8988T (cell line): ENCODE results near the gene MED27.
"Not testable (repeated sequence)": the region's sequence is repeated elsewhere in the genome, so short reads cannot be mapped to it uniquely, and the experiment has no call there.

Experiments used
- DNase-seq: peaks from one replicate; pipeline ENCODE4 v3.0.0; 2011

Gene MED27

DNA sequence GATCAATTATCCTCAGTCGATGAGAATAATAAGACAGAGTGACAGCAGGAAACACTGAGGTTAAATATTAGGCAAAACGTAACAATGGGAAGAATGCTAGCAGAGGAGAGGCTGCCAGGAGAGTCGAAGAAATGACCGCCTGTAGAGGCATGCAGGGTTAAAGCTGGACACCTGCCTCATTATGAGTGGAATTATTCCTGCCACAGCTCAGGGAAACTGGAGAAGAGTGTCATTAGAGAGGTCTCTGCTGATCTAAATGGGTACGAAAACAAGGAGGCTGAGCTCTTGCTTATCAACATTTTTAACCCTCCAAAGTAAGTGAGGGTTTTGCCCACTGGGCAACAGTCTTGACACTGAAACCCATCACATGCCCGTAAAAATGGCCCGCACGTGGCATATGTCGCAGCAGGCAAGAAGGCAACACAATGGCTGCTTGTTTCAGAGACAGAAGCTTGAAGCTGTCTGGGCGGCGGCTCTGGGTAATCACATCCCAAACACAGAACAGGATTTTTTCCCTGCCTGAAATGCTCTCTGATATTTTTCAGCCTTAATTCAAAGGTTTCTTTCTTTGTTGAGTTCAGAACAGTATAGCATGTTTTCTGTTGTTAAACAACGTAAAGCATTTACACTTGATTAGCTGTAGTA lies 118.7 kb downstream of the MED27 start:
- no peak for DNase-seq

DNA sequence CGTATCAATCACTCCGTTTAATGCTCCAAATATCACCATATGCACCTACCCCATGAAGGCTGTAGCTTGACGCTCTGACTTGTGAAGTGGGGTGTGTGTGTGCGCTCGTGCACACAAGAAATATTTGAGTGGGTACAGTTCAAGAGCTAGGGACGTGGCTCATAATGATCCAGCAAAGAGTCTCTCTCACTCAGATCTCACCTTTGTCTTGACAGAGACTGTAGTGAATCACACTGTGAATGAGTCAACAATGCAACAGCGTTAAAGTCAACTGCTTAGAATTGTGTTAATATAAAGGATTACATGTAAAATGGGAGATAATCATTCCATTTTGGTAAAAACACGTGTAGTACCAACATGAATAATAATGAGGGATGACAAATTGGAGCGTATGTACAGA lies 119.4 kb downstream of the MED27 start:
- DNase-seq = no peak

DNA sequence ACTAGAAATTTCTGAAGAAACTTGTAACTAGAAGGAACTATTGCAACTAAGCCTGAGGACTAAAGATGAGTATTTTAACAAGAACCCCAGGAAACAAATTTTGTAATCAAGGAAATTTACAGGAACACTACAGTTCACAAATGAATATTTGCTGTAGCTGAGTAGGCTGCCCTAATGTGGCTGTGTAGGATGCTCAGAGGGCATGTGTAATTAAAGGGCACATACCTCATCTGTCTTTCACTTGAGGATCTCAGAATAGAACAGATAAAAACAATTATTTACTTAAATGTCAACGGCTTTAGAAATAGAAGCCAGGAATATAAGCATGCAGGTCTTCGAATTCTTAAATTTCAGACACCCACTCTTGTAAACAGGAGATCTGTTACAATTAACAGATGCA lies 119.8 kb downstream of the MED27 start:
- no peak for DNase-seq

DNA sequence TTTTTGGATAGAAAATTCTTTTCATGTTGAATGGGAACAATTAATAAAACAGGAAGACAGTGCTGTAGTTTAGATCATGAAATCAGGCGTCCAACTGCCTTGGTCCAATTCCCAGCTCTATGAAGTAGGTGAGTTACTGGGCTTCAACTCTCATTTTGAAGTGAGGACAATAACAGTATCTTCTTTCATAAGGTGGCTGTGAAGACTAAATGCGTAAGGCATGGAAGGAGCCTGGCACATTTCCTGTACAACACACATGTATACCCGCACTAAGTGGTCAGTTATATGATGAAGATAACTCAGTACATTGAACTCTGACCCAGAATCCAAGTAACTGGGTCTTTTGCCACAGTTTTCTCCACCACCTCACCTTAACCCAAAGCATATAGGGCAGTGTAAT lies 120.6 kb downstream of the MED27 start:
- no peak for DNase-seq

DNA sequence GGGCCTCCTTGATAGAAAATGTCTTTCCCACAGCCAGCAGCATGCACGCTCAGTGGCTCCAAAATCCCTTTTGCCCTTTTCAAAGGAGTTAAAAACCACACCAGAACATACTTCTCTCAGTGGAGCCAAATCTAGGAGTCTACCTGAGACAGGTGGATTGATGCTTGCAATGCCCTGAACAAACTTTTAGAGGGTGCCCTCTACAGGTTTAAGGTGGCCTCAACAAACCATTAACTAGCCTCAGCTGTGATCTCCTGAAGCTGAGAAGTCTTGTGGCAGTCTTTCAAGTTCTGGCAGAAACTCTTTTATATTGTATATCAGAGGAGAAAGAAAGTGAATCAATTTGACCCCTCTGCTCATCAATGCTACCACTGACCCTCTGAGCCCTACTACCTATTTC lies 125.4 kb downstream of the MED27 start:
- DNase-seq = no peak

DNA sequence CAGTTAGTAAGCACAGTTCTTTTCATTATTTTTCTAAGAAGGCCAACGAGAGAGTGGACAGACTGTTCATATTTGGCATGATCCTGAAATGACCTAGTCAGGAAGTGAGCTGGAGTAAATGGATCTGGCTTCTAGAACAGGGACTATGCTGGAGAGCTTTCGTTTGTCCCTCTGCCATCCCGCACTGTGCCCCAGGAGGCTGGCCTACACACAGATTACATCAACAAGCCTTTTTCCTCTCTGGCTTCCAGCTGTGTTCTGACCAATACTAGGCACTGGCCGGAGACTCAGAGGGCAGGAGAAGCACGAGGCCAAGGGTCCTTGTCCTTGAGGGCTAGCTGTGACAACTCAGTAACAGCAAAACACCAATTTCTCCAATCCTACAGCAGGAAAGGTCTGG lies 127.8 kb downstream of the MED27 start:
- DNase-seq = no peak

DNA sequence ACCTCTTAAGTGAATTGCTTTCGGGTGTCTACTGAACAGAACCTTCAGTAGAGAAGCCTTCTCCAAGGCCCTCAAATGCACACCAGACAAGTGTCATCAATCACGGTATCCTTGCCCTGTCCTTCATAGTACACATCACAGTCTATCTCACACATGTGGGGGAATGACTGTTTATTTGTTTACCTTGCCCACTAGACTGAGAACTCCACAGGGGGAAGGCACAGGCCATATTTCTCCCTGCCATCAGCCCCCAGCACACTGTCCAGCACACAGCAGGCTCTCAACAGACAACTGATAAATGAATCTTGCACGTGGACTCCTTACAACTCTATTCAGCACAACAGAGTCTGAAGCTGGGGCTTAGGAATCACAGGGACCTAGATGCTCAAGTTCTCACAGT lies 128.5 kb downstream of the MED27 start:
- no peak for DNase-seq

DNA sequence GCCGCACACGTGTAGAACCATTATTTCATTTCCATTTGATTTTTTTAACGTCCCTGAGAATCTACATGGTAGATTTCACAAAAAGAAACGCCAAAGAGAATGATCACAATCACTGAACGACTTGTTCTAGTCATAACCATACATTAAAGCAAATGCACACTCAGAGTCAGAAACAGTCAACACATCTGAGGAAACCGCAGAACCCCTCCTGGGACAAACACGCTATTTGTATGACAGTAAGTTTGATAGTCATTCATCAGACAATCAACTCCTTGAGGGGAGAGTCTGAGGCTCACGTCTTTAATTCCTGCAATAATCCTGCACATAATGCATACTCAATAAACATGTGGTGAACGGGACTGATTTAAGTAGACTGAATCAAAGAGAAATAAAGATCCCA lies 129.2 kb downstream of the MED27 start:
- DNase-seq = no peak

DNA sequence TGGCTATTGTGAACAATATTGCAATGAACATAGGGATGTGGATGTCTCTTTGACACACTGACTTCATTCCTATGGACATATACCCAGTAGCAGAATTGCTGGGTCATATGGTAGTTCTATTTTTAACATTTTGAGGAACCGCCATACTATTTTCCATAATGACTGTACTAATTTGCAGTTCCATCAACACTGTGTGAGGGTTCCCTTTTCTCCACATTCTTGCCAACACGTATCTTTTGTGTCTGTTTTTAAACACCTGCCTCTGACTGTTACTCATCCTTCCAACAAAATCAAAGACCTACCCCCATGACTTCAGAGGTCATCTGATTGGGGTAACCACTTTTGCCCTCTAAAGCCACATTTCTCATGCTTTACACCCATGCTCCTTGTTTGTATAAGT lies 133.5 kb downstream of the MED27 start:
- DNase-seq = no peak

DNA sequence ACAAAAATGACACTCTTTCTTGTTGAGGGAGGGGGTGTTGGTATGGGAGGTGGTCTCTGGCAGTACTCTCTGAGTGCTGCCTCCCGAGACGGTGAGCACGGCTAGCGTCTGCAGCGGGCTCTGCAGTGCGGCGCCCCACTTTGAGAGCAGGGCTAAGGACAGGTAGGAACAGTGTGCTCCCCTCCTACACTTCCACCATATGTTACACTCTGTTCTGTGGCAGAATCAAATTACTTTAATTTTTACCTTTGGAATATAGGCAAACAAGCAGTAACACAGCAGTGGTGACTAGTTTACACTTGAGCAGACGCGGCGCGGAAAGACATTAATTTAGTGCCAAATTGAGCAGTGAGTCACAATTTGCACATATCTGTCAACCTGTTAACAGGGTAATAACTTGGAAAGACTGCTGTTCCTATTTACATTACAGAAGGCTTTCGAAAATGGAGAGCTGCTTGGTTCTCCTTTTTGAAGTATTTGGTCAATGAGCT lies 136.3 kb downstream of the MED27 start:
- no peak for DNase-seq

DNA sequence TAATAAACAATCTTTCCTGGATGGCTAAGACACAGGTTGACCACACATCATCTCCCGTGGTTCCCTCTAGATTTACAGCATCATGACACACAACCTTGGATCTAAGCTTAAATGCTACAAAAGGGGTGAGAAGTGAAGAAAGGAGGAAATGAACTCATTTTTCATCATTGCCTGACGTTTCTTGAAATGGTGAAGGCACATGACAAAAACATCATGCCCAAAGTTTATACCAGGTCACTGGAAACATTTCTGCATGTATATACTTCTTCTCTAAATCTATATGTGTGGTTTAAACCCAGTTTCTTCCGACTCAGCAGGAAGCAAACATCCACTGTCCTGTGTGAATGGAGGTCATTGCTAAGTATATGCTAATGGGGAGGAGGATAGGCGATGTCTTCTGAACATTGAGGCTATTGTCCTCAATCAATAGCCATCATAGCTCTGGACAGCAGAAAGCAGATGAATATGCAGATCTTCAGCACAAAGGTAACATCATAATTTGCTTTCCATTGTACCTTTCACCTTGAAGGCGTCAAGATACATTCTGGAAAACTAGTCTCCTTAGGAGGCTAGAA lies 137.4 kb downstream of the MED27 start:
- no peak for DNase-seq

DNA sequence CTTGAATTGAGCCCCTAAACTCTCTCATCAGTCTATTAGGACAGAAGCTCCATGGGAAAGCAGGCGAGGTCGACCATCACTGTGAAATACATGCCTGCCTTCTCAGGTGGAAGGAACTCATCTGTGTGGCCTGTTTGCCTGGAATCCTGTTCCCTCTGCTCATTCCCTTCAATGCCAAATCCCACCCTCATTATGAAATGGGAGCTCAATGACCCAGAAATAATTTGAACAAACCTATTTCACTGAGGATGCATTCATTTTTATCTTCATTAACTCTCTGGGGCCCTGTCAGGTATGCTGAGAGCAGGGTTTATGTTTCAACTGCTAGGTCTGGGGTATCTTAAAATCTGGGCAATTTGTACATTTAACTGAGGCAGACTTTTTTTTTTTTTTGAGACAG lies 142.2 kb downstream of the MED27 start:
- DNase-seq = no peak

DNA sequence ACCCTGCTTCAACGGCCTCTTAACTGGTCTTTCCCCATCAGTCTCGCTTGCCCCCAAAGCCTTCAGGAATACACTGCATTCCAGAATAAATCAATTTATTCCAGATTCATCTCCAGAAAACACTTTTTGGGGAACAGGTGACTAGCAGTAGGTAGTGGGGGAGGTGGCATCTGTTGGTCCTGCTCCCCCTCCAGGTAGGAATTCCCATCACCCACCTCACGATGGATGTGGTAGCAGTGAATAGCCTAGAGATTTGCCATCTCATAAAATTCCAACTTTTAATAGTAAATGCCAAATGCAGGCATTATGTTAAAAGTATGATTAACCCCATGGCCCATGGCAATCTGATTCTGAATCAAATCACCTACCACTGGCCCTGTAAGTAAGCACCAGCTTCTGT lies 142.7 kb downstream of the MED27 start:
- DNase-seq = no peak

DNA sequence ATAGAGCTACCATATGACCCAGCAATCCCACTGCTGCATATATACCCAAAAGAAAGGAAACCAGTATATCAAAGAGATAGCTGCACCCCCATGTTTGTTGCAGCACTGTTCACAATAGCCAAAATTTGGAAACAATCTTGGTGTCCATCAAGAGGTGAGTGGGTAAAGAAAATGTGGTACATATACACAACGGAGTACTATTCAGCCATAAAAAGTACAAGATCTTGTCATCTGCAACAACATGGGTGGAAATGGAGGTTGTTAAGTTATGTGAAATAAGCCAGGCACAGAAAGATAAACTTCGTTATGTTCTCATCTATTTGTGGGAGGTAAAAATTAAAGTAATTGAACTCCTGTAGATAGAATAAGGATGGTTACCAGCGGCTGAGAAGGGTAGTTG lies 145.0 kb downstream of the MED27 start:
- DNase-seq = no peak

DNA sequence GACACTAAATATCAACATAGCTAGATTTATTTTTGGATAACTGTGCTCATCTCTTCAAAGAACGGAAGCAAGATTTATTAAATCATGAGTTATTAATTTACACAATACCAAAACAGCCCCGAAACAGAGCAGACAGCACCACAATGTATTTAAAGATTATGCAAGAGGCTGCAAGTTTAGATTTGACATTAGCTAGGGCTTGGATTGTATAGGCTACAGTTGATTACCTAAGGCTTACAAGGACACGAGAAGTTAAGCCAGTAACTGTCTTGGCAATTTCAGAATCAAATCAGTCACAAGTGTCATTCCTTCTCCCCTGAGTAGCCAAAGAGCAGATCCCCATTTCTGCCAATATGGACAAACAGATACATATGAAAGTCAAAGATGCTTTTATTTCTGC lies 152.6 kb downstream of the MED27 start:
- no peak for DNase-seq

DNA sequence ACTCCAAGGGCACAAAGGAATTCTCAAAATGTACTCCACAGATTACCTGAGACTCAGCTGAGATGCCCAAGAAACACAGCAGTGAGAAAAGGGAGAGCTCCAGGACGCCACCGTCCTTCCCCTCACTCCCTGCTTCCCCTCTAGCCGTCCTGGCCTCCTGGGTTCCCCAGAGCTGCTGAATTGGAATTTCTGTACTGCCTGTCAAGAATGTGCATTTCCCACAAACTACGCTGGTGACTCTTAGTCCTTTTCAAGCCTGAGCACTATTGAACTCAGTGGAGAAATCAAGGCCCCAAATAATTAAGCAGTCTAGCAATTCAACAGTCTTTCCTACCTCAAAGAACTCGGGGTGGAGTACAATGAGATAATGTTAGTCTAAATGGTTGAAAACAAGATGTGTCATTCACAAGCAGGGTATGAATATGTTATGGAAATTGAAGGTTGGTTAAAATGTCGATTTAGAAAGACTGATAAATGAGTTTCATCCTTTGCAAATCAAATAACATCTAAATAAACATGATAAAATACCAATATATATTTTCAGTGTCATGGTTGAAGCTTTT lies 153.2 kb downstream of the MED27 start:
- no peak for DNase-seq

DNA sequence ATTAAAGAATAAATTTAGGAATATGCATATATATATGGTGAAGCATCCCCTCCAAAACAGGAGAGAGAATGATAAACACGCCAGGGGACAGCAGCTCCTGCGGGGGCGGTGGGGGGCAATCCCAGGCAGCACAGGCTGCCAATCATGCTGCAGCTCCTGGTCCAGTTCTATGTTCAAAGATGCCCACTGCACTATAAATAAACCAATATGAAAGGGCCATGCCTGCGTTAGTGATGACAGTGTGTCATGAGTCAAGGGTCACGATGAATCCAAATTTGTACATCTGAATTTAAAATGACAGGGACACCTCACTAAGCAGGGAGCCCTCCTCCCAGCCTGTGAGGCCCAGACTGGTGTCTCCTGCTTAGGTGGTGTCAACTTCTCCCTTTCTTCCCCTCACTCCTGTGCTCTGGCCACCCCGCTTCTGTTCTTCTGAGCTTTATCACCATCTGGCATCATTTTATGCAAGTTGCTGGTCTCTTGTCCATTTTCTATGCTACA lies 153.9 kb downstream of the MED27 start:
- DNase-seq = no peak

DNA sequence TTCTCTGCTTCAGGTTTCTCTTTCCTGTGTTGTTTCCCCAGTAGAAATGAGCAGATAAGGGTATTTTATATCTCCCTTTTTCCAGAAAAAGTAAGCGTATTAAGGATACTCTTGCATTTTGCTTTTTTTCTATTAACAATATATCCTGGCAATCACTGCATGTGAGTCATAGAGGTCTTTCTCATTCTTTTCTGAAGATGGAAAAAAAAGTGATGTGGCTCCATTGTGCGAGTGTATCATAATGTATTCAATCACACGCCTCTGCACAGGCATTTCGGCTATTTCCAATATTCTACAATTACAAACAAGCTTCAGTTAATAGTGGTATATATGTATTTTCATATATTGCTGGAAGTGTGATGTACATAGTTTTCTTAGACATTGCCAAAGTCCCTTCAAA lies 155.9 kb downstream of the MED27 start:
- no peak for DNase-seq

DNA sequence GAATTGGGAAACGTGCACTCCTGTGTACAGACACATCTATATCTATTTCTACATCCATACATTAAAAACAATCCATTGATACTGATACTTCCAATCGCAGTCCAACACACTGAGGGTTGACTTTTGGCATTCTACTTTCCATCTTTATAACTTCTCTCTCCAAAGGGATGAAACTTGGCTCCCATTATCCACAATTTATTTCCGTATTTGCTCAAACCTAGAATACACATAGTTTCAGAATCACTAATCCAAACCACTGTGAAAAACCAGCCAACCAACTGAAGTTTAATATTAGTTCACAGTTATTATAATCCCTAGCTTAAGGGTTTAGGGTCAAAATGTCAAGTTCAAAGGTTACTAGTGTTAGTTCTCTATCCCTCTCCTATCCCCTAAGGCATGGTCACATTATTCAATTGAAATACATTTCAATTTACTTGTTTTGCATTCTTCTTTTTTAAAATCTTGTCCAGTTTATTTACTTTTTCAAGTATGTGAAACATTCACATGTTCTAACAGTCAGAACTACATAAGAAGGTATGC lies 156.5 kb downstream of the MED27 start:
- DNase-seq = no peak

DNA sequence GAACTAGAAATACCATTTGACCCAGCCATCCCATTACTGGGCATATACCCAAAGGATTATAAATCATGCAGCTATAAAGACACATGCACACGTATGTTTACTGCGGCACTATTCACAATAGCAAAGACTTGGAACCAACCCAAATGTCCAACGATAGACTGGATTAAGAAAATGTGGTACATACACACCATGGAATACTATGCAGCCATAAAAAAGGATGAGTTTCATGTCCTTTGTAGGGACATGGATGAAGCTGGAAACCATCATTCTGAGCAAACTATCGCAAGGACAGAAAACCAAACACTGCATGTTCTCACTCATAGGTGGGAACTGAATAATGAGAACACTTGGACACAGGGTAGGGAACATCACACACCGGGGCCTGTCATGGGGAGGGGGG lies 158.0 kb downstream of the MED27 start:
- not testable (repeated sequence) for DNase-seq

DNA sequence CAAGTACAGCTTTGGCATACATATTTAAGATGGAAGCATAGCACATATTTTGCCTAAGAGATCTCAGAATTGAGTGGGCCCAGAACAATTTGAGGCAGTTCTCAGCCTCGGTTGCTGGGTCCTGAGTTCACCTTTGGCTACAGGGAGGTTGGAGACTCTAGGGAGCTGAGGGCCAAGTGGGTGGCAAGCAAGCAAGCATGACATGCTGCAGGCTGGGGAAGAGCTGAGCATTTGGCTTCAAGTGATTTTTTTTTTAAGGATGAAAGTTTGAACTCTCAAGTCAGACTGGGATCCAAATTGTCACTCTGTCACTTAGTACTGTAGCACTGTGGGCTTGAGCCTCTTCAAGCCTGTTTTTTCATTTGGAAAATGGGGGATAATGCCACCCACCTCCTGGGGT lies 160.5 kb downstream of the MED27 start:
- no peak for DNase-seq

DNA sequence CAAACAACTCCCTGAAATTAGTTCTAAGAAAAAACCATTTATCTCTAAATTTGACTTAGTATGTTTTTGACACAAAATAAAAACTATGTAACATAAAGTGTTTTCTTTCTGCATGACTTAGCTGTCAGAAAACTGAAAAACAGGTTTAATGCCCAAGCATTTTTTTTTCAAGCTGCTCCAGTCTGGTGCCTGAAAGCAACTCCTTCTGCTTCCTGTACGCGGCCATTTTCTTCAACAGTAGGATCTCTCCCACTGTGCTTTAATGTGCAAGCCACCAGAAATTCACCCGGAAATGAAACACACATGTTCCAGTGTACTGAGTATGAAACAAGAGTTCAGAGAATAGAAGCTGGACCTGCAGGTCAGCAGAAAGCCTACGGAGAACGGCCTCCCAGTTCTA lies 161.2 kb downstream of the MED27 start:
- DNase-seq = no peak

DNA sequence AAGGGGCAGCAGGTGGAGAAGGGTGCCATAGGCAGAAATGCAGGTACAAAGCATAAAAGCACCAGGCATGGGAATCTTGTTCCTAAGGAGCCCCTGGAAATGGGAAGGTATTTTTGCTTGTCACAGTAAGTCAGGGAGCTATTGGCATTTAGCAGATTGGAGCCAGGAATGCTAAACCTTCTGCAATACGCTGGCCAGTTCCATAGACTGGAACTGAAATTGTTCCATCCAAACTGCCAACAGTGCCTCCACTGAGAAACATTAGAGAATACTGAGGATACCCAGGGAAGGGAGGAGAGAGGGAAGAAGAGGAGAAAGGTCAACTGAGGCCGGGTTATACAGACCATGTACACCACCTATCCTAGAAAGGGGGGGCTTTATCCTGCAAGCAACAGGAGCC lies 162.7 kb downstream of the MED27 start:
- DNase-seq = no peak

DNA sequence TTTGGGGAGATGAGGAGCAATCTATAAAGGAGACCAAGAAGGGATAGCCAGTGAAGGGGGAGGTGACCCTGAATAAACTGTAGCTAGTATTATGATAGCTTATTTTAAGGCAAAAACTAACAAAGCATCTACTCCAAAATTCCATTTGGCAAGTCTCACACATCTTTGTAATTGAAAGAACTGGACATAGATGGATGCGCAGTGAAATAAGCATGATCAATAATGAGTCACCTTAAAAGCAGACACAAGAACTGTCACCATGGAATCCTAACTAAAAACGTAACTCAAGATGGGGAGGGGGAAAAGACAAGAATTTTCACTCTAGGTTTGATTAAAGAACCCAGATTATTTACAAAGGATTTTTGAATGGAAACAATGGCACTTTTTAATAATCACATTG lies 164.5 kb downstream of the MED27 start:
- no peak for DNase-seq
